Fibroblast of peridontal ligament (primary cell): ENCODE results near the gene MRPL46.
"Not testable (repeated sequence)": the region's sequence is repeated elsewhere in the genome, so short reads cannot be mapped to it uniquely, and the experiment has no call there.

Experiments
- DNase-seq: peaks from one replicate; pipeline ENCODE4 v3.0.0-alpha.2; 2010; ENCODE audit errors: extremely low read depth

The MRPL46 gene

GRCh38 chr15:88441076-88441730, 26.0 kb downstream of the MRPL46 start:
- DNase-seq: no peak

- DNase-seq: peak; percentile 42
Measured at GRCh38 chr15:88440021-88440420, 27.2 kb downstream of the MRPL46 start.

DNA sequence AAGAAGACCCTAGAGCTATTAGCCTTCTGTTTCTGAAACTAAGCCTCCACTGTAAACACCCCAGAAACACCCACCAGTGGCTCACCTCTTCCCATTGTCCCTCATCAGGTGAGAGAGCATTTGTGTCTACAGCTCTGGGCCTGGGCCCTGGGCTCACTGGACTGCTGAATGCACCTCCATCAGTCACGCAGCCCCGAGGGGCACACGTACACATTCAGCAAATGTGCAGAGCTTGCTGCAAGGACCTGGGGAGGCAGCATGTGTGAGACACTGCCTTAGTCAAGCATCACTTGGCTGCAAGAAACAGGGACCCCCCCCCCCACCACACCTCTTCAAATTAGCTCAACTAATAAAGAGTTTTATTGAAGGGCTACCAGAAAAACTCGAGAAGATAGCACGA, 29.0 kb downstream of the MRPL46 start:
- no peak for DNase-seq

GRCh38 chr15:88434106-88434505, 33.1 kb downstream of the MRPL46 start:
- DNase-seq: not testable (repeated sequence)

- DNase-seq: no peak
Measured at GRCh38 chr15:88433046-88433685, 34.0 kb downstream of the MRPL46 start.

DNA sequence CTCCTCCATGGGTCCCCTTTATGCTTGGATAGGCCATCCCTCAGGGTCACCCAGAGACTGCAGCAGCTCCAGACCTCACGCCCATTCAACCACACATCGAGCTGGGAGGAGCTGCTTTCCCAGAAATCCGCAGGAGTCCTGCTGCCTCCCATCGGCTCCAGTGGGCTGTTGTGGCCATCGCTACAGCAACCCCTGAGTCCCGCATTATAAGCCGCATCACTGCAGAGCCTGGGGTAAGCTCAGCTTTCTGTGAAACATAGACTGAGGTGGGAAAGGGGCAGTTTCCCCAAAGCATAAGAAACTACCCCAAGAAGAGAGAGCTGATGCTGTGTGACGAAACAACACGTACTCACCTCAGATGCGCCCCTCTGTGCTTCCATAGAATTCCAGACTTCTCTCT, 35.7 kb downstream of the MRPL46 start:
- DNase-seq: no peak

- DNase-seq: no peak
Measured at GRCh38 chr15:88430051-88430450, 37.1 kb downstream of the MRPL46 start.

- DNase-seq: no peak
Measured at GRCh38 chr15:88428805-88429605, 38.2 kb downstream of the MRPL46 start.

- DNase-seq: no peak
Measured at GRCh38 chr15:88428053-88428452, 39.1 kb downstream of the MRPL46 start.

GRCh38 chr15:88426304-88426703, 40.9 kb downstream of the MRPL46 start:
- DNase-seq: no peak

DNA sequence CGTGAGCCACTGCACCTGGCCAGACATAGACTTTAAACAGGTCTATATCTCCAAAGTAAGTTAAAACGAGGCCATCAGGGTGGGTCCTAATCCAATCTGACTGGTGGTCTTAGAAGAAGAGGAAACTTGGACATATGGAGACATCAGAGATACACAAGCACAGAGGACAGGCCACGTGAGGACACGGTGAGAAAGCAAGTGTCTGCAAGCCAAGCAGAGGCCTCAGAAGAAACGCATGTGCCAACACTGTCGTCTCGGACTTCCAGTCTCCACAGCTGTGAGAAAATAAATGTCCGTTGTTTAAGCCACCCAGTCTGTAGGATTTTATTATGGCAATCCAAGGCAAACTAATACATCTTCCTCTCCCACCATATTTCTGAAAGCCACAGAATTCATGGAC, 43.9 kb downstream of the MRPL46 start:
- no peak for DNase-seq

DNA sequence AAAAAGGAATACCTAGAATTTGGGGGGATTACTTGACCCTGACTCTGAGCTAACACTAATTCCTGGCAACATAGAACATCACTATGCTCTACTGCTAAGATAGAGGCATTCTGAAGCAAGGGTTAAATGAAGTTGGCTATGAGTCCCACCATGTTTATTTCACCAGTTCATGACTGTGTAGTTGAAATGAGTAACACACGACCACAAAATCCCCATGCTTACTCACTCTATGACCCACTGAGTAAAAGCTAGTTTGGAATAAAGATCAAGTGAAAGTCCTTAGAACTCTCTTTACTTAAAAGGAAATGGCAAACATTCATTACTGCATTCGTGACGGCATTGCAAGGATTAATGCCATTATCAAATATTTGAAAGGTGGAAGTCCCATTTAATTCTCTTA, 47.4 kb downstream of the MRPL46 start:
- peak; percentile 71 for DNase-seq
